Activated CD8-positive, alpha-beta memory T cell treated with anti-CD3 and anti-CD28 coated beads, Interleukin-2, amount 50 U/mL, for 48 hours (primary cell): ENCODE measurements around the gene PITPNM2.

ENCODE experiments used
- DNase-seq: peaks from one replicate; pipeline ENCODE4 v3.0.0-alpha.2; 2020

PITPNM2 gene

GRCh38 chr12:123143736-123144461 is 7.0 kb downstream of the PITPNM2 start:
- no peak for DNase-seq

- DNase-seq, result no peak
These were observed 7.8 kb downstream of the PITPNM2 start for GRCh38 chr12:123142921-123143735.

DNA sequence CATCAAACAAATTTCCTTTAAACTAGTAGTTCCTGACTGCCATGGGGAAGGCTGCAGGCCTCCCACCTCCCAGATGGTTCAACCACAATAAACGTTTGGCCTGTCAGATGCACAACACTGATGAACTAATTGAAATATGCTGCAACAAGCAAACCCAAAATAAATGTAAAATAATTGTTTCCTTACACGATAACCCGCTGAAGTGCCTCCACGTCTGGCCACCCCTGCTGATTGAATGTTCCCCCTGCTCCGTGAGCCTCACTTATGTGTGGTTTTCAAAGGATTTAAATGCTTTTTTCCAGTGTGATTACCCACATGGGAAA is 8.4 kb downstream of the PITPNM2 start:
- no peak for DNase-seq

- no peak for DNase-seq
These were observed 9.0 kb downstream of the PITPNM2 start for GRCh38 chr12:123141615-123142517.

GRCh38 chr12:123140676-123141614 is 9.9 kb downstream of the PITPNM2 start:
- no peak for DNase-seq

DNA sequence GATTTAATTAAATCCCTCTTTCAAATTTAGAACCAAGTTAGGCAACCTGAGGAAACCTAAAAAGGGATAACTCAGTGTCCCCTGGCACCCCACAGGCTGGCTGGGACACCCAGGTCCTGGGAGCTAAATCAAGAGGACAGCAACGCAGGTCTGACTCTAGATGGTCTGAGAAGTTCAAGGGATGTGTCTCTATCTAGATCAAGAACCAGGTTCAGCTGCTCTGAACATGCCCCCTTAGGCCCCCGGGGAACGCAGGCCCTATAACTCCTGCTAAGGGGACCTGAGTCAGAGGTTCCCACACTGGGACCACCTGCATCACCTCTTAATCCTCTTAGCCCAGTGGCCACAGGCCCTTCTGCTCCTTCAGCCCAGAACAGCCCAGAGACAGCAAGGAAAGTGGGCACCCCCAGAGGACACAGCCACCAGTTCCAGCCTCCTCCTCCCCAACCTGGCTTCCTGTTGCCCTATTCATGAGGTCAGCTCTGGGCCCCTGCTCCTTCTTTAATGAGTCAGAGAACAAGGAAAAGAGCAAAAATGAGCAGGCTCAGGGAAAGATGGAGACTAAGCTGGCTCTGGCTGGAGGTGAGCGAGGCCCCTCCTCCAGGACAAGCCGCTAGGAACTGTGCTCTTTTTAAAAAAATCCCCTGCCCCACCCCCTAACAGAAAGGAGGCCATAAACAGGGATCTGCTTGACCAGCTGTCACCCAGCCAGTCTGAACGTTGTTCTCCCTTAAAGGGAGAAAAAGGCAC is 10.8 kb downstream of the PITPNM2 start:
- DNase-seq, result no peak

- DNase-seq, result no peak
These were observed 15.2 kb downstream of the PITPNM2 start for GRCh38 chr12:123135688-123136087.

GRCh38 chr12:123134826-123135225 is 16.1 kb downstream of the PITPNM2 start:
- no peak for DNase-seq

DNA sequence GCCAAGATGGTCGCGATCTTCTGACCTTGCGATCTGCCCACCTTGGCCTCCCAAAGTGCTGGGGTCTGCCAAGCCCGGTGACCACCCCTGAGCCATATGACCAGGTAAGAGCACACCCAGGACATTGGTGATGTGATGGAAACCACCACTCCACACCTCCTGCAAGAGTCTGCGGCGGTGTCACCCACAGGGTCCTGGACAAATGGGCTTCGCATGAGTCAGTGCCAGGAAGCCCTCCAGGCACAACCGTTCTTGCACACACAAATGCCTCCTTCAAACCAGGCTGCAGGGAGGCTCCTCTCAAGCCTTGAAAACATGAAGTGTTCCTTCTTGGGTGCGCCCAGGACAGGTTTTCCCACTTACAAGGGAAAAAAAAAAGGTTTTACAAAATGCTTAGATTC is 16.6 kb downstream of the PITPNM2 start:
- DNase-seq, result no peak

GRCh38 chr12:123133701-123134100 is 17.2 kb downstream of the PITPNM2 start:
- no peak for DNase-seq

DNA sequence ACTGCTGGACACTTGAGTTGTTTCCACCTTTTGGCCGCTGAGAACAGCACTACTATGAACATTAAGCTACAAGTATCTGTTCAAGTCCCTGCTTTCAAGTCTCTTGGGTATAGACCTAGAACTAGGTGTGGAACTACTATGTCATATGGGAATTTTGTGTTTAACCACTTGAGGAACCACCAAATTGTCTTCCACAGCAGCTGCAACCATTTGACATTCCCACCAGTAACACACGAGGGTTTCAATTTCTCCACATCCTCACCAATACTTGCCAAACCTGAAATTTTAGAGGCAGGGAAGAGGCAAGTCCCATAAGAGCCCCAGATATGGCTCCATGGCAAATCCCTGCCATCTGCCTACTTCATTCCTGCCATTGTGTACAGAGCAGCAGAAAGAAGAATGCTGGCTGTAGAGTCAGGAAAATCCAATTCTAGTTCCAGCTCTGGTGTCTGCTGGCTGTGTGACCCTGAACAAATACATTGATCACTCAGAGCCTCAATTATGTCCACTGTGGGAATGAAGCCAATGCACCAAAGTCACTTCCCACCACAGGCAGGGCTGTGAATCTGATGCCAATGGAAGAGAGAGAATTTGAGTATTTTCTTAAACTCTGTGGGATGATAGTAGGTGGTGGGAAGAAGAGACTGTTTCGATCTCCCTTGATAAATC is 17.8 kb downstream of the PITPNM2 start:
- no peak for DNase-seq

DNA sequence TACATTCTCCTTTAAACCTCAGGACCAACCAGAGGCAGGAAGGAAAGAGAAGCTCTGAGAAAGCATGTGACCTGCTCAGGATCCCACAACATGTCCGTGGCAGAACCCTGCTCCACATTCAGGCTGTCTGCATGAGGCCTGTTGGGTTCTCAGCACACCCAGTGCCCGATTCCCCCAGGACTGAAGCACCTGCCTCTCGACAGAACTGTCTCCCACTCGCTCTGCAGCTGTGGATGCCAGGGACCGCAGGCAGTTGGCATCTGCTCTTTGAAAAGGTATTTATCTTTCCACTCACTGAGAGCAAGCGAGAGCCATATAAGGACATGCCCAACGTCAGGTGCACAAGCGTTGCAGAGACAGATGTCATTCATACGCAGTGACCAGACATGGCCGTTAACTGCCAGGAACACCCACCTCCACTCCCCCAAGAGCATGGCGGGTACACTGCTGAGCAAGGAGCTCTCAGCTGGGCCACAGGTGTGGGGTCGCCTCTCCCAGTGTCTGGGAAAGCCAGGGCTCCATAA is 18.9 kb downstream of the PITPNM2 start:
- peak; percentile 66 for DNase-seq

DNA sequence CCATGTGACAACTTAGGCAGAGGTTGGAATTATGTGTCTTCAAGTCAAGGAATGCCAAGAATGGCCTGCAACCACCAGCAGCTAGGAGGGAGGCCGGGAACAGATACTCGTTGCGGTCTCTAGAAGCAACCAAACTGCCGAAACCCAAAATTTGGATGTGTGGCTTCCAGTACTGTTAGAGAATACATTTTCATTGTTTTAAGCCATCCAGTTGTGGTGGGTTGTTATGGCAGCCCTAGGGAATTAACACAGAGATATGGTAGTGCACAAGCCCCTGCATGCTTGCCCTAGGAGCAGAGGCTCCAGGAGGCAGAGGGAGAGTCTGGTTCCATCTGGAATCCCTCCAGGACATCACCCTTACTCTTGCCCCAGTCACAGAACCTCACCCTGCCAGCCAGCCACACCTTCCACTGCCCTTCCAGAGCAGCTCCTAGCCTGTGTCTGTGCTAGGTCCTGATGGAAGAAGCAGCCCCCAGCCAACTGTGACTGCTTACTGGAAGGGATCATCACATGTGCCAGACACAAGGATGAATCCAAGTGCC is 19.5 kb downstream of the PITPNM2 start:
- no peak for DNase-seq

GRCh38 chr12:123129621-123130020 is 21.3 kb downstream of the PITPNM2 start:
- no peak for DNase-seq

DNA sequence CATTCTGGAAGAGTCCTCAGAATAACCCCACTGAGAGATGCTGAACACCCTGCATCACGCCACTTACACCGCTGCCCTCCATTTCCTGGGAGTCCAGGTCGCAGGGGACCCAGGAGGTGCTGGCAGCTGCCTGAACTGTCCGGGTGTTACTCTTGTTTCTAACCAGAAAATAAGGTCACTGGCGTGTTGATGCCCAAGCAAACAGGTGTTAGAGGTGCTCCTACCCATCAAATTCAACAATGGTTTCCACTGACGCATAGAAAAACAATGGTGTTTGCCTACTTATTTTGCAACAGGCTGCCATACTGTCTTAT is 23.8 kb downstream of the PITPNM2 start:
- no peak for DNase-seq

GRCh38 chr12:123126294-123127181 is 24.4 kb downstream of the PITPNM2 start:
- no peak for DNase-seq

GRCh38 chr12:123122626-123123025 is 28.3 kb downstream of the PITPNM2 start:
- no peak for DNase-seq

GRCh38 chr12:123121670-123122069 is 29.2 kb downstream of the PITPNM2 start:
- no peak for DNase-seq

- DNase-seq, result no peak
These were observed 30.3 kb downstream of the PITPNM2 start for GRCh38 chr12:123120452-123121166.
